ENCODE data around the gene HCRTR1.
A peak's percentile ranks its signal among the peaks of the same experiment; 100 is the strongest.

Gene HCRTR1

GRCh38 chr1:31645274-31645568, 27.7 kb downstream of the HCRTR1 start:
- Histone ChIP-seq H3K4me1 (ENCODE audit: control insufficient read depth, insufficient read depth, low read length, unreplicated experiment) (peaks cover 14% of the 10 kb centered on the region), H3K4me3 (ENCODE audit: low read depth, low read length) (peak overlapping the region; percentile 97), H3K36me3 (ENCODE audit: insufficient read depth, low read length) (no peaks in the 10 kb centered on the region), H3K79me2 (ENCODE audit: control insufficient read depth, insufficient read depth, low read length, unreplicated experiment) (peaks cover 28% of the 10 kb centered on the region), H2AFZ (ENCODE audit: low read length, unreplicated experiment) (peak overlapping the region; percentile 58), H3K27ac (ENCODE audit: low read depth, low read length) (peak overlapping the region; percentile 96), H3K27me3 (ENCODE audit: insufficient read depth, low read length) (no peaks in the 10 kb centered on the region)

DNA sequence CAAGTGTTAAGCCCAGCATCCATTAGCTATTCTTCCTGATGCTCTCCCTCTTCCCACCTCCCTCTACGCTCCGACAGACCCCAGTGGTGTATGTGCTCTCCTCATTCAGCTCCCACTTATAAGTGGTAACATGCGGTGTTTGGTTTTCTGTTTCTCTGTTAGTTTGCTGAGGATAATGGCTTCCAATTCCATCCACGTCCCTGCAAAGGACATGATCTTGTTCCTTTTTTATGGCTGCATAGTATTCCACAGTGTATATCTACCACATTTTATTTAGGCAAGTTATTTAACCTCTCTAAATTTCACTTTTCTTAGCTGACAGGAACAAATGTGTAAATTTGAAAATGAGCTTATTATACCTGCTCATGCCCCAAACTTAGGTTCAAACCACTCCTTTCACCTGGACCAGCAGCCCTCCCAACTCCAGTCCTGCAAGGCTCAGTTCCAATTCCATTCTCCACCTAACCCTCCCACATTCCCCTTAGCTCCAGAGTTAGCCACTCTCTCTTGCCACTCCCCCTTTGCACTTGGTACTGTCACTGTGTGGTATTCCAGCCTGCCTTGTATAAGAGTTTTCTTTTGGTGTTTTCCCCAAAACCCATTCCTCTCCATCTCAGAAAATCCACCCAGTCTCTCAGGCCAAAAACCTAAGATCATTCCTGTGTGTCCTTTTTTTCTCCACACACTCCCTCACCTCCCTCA, 28.9 kb downstream of the HCRTR1 start:
- no peak overlapping the region for H2AFZ ChIP-seq (ENCODE audit: low read length, unreplicated experiment)
- H3K27ac ChIP-seq (ENCODE audit: low read depth, low read length): no peak overlapping the region
- peaks cover 21% of the 10 kb centered on the region for H3K79me2 ChIP-seq (ENCODE audit: control insufficient read depth, insufficient read depth, low read length, unreplicated experiment)
- no peaks in the 10 kb centered on the region for H3K36me3 ChIP-seq (ENCODE audit: insufficient read depth, low read length)
- H3K4me1 ChIP-seq (ENCODE audit: control insufficient read depth, insufficient read depth, low read length, unreplicated experiment): peaks cover 14% of the 10 kb centered on the region
- H3K4me3 ChIP-seq (ENCODE audit: low read depth, low read length): no peak overlapping the region; the same call in 1 of the 2 replicates
- no peaks in the 10 kb centered on the region for H3K27me3 ChIP-seq (ENCODE audit: insufficient read depth, low read length)

DNA sequence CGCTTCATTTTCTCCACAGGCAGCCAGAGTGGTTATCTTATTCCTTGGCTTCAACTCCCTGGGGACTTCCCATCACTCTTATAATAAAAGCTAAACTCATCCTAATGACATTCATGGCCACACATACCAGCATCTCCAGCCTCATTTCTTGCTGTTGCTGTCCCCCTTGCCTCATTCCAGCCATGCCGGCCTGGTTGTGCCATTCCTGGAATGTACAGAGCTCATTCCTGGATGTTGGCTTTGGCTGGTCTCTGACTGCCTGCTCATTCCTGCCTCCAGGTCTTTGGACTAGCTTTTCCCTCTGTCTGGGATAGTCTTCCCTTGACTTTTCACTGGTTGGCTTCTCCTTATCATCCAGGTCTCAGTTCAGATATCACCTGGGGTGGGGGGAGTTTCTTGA, 29.6 kb downstream of the HCRTR1 start:
- no peaks in the 10 kb centered on the region for H3K27me3 ChIP-seq (ENCODE audit: insufficient read depth, low read length)
- peaks cover 21% of the 10 kb centered on the region for H3K79me2 ChIP-seq (ENCODE audit: control insufficient read depth, insufficient read depth, low read length, unreplicated experiment)
- H3K36me3 ChIP-seq (ENCODE audit: insufficient read depth, low read length): no peaks in the 10 kb centered on the region
- no peak overlapping the region for H3K27ac ChIP-seq (ENCODE audit: low read depth, low read length)
- no peak overlapping the region for H2AFZ ChIP-seq (ENCODE audit: low read length, unreplicated experiment)
- H3K4me3 ChIP-seq (ENCODE audit: low read depth, low read length): no peak overlapping the region
- H3K4me1 ChIP-seq (ENCODE audit: control insufficient read depth, insufficient read depth, low read length, unreplicated experiment): peaks cover 14% of the 10 kb centered on the region

DNA sequence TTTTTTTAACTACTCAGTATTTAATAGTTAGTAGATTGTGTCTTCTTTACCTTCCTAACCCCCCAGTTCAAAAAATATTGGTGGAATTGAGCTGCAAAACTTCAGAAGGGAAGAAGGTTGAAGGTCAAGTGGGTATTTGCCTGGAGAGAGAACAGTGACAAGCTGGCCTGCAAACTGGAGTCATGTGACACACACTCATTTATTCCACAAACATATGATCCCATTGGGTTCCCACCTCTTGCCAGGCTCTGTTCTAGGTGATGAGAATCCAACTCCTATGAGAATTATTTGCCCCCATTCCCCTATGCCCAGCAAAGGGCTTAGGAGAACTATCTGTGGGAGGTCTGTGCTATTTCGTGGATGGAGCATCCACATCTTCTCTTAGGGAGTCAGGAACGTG, 30.7 kb downstream of the HCRTR1 start:
- Histone ChIP-seq H3K4me3 (ENCODE audit: low read depth, low read length) (no peak overlapping the region), H3K27ac (ENCODE audit: low read depth, low read length) (no peak overlapping the region), H3K36me3 (ENCODE audit: insufficient read depth, low read length) (no peaks in the 10 kb centered on the region), H2AFZ (ENCODE audit: low read length, unreplicated experiment) (no peak overlapping the region), H3K27me3 (ENCODE audit: insufficient read depth, low read length) (no peaks in the 10 kb centered on the region), H3K79me2 (ENCODE audit: control insufficient read depth, insufficient read depth, low read length, unreplicated experiment) (peaks cover 11% of the 10 kb centered on the region), H3K4me1 (ENCODE audit: control insufficient read depth, insufficient read depth, low read length, unreplicated experiment) (peaks cover 12% of the 10 kb centered on the region)

GRCh38 chr1:31648641-31649357, 31.3 kb downstream of the HCRTR1 start:
- Histone ChIP-seq H3K27ac (ENCODE audit: low read depth, low read length) (no peak overlapping the region), H3K36me3 (ENCODE audit: insufficient read depth, low read length) (no peaks in the 10 kb centered on the region), H2AFZ (ENCODE audit: low read length, unreplicated experiment) (no peak overlapping the region), H3K27me3 (ENCODE audit: insufficient read depth, low read length) (no peaks in the 10 kb centered on the region), H3K4me1 (ENCODE audit: control insufficient read depth, insufficient read depth, low read length, unreplicated experiment) (peaks cover 6% of the 10 kb centered on the region), H3K79me2 (ENCODE audit: control insufficient read depth, insufficient read depth, low read length, unreplicated experiment) (peaks cover 5% of the 10 kb centered on the region), H3K4me3 (ENCODE audit: low read depth, low read length) (no peak overlapping the region)

DNA sequence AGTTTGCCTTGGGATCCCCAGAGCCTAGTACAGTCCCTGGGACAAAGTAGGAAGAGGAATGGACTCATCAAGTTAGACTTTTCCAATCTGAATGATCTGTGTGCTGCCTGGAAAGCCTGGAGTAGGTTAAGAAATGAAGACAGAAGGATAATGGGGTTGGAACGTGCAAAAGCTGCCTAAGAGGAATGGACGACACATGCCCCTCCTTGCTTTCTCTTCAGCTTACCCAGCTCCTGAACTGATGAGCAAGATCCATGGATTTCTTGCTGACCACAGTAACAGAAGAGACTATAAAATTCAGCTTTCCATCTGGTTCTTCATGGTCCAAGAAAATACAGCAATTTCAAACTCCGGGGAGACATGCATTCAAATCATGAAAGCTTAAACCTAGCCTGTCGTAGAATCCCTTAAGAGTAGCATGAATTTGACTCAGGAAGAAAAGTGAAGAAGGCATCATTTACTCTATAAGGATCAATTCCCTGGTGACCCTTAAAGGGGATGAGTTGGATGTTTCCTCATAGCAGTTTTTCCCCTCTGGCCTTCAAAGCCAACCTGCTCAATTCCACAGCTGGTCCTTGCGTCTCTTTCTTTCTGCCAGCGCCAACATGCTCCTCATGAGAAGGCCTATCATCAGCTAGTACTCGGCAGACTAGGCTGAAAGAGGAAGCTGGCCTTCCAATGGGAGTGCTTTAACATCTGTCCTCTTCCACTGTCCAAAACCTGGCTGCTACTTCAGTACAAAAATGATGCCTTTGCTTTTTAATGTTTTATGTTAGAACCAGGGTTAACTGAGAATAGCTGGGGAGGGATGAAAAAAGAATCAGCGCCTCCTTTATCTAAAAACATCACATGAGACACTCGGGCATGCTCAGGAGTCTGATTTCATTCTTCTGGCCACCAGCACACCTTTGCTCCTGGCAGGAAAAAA, 32.9 kb downstream of the HCRTR1 start:
- Histone ChIP-seq H3K4me3 (ENCODE audit: low read depth, low read length) (no peak overlapping the region), H2AFZ (ENCODE audit: low read length, unreplicated experiment) (no peak overlapping the region), H3K27me3 (ENCODE audit: insufficient read depth, low read length) (no peaks in the 10 kb centered on the region), H3K79me2 (ENCODE audit: control insufficient read depth, insufficient read depth, low read length, unreplicated experiment) (no peaks in the 10 kb centered on the region), H3K27ac (ENCODE audit: low read depth, low read length) (no peak overlapping the region), H3K4me1 (ENCODE audit: control insufficient read depth, insufficient read depth, low read length, unreplicated experiment) (peaks cover 5% of the 10 kb centered on the region), H3K36me3 (ENCODE audit: insufficient read depth, low read length) (no peaks in the 10 kb centered on the region)

DNA sequence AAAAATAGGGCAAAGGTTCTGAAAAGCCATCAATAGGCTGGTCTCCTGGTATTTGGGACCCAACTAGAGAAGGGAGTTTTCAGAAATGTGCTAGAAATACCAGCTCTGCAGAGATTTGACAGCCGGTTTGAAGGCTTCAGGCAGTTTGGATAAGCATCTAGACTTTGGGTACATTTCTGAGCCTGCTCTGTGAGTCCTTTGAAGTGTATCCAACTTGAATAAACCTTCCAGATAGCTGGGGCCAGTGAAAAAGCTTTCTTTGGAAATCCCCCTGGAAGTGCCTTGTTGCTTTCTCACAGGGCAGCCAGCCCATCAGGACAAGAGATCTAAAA, 33.6 kb downstream of the HCRTR1 start:
- no peak overlapping the region for H3K27ac ChIP-seq (ENCODE audit: low read depth, low read length)
- H3K79me2 ChIP-seq (ENCODE audit: control insufficient read depth, insufficient read depth, low read length, unreplicated experiment): no peaks in the 10 kb centered on the region
- no peak overlapping the region for H3K4me3 ChIP-seq (ENCODE audit: low read depth, low read length)
- H3K4me1 ChIP-seq (ENCODE audit: control insufficient read depth, insufficient read depth, low read length, unreplicated experiment): no peaks in the 10 kb centered on the region
- H2AFZ ChIP-seq (ENCODE audit: low read length, unreplicated experiment): no peak overlapping the region
- H3K27me3 ChIP-seq (ENCODE audit: insufficient read depth, low read length): no peaks in the 10 kb centered on the region
- no peaks in the 10 kb centered on the region for H3K36me3 ChIP-seq (ENCODE audit: insufficient read depth, low read length)

- Histone ChIP-seq H2AFZ (ENCODE audit: low read length, unreplicated experiment) (no peak overlapping the region), H3K27me3 (ENCODE audit: insufficient read depth, low read length) (no peaks in the 10 kb centered on the region), H3K36me3 (ENCODE audit: insufficient read depth, low read length) (no peaks in the 10 kb centered on the region)
Measured at GRCh38 chr1:31651766-31652165, 34.3 kb downstream of the HCRTR1 start.

GRCh38 chr1:31652891-31653499, 35.5 kb downstream of the HCRTR1 start:
- H2AFZ ChIP-seq (ENCODE audit: low read length, unreplicated experiment): no peak overlapping the region
- no peak overlapping the region for H3K4me3 ChIP-seq (ENCODE audit: low read depth, low read length)
- no peaks in the 10 kb centered on the region for H3K79me2 ChIP-seq (ENCODE audit: control insufficient read depth, insufficient read depth, low read length, unreplicated experiment)
- H3K27me3 ChIP-seq (ENCODE audit: insufficient read depth, low read length): no peaks in the 10 kb centered on the region
- H3K36me3 ChIP-seq (ENCODE audit: insufficient read depth, low read length): no peaks in the 10 kb centered on the region
- no peak overlapping the region for H3K27ac ChIP-seq (ENCODE audit: low read depth, low read length)
- no peaks in the 10 kb centered on the region for H3K4me1 ChIP-seq (ENCODE audit: control insufficient read depth, insufficient read depth, low read length, unreplicated experiment)

More at GRCh38 chr1:31651766-31652165, 34.3 kb downstream of the HCRTR1 start:
- Histone ChIP-seq H3K27ac (ENCODE audit: low read depth, low read length) (no peak overlapping the region), H3K4me1 (ENCODE audit: control insufficient read depth, insufficient read depth, low read length, unreplicated experiment) (no peaks in the 10 kb centered on the region), H3K79me2 (ENCODE audit: control insufficient read depth, insufficient read depth, low read length, unreplicated experiment) (no peaks in the 10 kb centered on the region), H3K4me3 (ENCODE audit: low read depth, low read length) (no peak overlapping the region)

GRCh38 chr1:31653717-31654473, 36.4 kb downstream of the HCRTR1 start:
- Histone ChIP-seq H3K79me2 (ENCODE audit: control insufficient read depth, insufficient read depth, low read length, unreplicated experiment) (no peaks in the 10 kb centered on the region), H3K27ac (ENCODE audit: low read depth, low read length) (no peak overlapping the region), H3K36me3 (ENCODE audit: insufficient read depth, low read length) (no peaks in the 10 kb centered on the region; the same call in 1 of the 2 replicates), H3K4me3 (ENCODE audit: low read depth, low read length) (no peak overlapping the region), H3K27me3 (ENCODE audit: insufficient read depth, low read length) (no peaks in the 10 kb centered on the region), H2AFZ (ENCODE audit: low read length, unreplicated experiment) (no peak overlapping the region), H3K4me1 (ENCODE audit: control insufficient read depth, insufficient read depth, low read length, unreplicated experiment) (no peaks in the 10 kb centered on the region)

Measured in ACC112 (cell line).